Measurements from ENCODE around the gene ACSM4. TPM values are rescaled to one million over a fixed set of nuclear protein-coding genes. Genes with fewer than 3 reads are reported as not detected.

The ACSM4 gene
- total and polyA plus RNA-seq, 9 donors = not detected

DNA sequence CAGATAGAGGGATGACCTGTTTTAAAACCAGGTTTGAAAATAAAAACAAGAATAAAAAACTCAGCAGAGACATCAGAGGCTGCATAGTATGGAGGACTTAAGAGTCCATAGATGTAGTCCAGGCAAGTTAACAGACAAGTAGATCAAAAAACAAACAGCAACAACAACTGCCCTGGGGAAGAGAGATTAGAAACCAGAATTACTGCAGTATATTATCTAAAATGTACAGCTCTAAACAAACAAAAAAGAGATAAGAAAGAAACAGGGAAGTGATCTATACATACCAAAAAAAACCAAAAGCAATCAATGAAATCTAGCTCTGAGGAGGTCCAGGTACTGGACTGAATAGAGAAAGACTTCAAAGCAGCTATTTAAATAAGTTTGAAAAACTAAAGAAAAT, 48.8 kb downstream of the ACSM4 start:
- Histone ChIP-seq H3K4me1 (ENCODE audit: insufficient read depth) (no peaks in the 10 kb centered on the region), H3K27ac (no peak overlapping the region), H3K9me3 (no peaks in the 10 kb centered on the region), H3K27me3 (peaks cover 4% of the 10 kb centered on the region), H3K36me3 (no peaks in the 10 kb centered on the region), H3K4me3 (no peak overlapping the region)
- intact Hi-C loops (cut with DNase I) = no loop called here
- no peak for DNase-seq
- TF ChIP-seq, protein P1, sequence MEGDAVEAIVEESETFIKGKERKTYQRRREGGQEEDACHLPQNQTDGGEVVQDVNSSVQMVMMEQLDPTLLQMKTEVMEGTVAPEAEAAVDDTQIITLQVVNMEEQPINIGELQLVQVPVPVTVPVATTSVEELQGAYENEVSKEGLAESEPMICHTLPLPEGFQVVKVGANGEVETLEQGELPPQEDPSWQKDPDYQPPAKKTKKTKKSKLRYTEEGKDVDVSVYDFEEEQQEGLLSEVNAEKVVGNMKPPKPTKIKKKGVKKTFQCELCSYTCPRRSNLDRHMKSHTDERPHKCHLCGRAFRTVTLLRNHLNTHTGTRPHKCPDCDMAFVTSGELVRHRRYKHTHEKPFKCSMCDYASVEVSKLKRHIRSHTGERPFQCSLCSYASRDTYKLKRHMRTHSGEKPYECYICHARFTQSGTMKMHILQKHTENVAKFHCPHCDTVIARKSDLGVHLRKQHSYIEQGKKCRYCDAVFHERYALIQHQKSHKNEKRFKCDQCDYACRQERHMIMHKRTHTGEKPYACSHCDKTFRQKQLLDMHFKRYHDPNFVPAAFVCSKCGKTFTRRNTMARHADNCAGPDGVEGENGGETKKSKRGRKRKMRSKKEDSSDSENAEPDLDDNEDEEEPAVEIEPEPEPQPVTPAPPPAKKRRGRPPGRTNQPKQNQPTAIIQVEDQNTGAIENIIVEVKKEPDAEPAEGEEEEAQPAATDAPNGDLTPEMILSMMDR (IDR thresholded peaks at IDR 0.05) = no peak
- TF ChIP-seq POLR2A (IDR thresholded peaks at IDR 0.05) = no peak
- no peak for TF ChIP-seq EP300 (IDR thresholded peaks at IDR 0.05)

DNA sequence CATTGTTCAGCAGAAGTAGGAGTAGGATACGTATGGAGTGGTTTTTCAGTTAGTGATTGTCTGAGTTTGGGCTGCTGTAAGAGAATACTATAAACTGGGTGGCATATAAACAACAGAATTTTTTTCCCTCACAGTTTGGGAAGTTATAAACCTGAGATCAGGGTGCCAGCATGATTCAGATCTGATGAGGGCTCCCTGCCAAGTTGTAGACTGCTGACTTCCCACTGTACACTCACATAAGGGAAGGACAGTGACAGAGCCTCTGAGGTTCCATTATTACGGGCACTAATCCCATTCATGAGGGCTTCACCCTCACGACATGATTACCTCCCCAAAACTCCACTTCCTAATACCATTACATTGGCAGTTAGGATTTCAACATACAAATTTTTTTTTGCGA, 50.7 kb downstream of the ACSM4 start:
- H3K9me3 ChIP-seq = no peaks in the 10 kb centered on the region
- no peak overlapping the region for H3K27ac ChIP-seq
- DNase-seq = no peak
- 76 to 82% (median 77%) methylated on average over 4 of the region's 4 CpGs for WGBS, 3 donors
- peaks cover 4% of the 10 kb centered on the region for H3K27me3 ChIP-seq
- H3K4me1 ChIP-seq (ENCODE audit: insufficient read depth) = no peaks in the 10 kb centered on the region
- intact Hi-C loops (cut with DNase I) = no loop called here
- no peaks in the 10 kb centered on the region for H3K36me3 ChIP-seq
- TF ChIP-seq, protein P1 (IDR thresholded peaks at IDR 0.05) = no peak
- TF ChIP-seq EP300 (IDR thresholded peaks at IDR 0.05) (no peak), POLR2A (IDR thresholded peaks at IDR 0.05) (no peak)
- H3K4me3 ChIP-seq = no peak overlapping the region

DNA sequence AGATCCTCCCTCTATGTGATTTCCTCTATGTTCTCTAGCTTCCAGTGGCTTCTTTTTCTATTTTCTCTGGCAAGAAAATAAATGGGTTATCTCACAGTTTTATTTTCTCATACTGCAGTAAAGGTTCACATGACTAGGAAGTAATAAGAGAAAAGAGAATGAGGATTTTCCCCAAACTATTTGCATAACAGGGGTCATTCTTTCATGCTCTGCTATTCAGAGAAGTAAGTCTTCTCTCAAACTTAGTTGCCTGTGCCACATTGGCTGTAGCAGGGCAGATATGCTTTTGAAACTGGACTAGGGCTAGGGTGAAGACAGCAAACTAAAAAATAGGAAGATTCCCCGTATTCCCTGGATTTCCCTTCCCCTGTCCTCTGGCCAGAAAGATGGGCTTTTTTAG, 57.4 kb downstream of the ACSM4 start:
- H3K9me3 ChIP-seq = no peaks in the 10 kb centered on the region
- H3K4me1 ChIP-seq (ENCODE audit: insufficient read depth) = no peaks in the 10 kb centered on the region
- no peaks in the 10 kb centered on the region for H3K27me3 ChIP-seq
- WGBS, 3 donors = 78 to 86% (median 82%) methylated on average over 1 of the region's 1 CpG
- no peak overlapping the region for H3K4me3 ChIP-seq
- no peak overlapping the region for H3K27ac ChIP-seq
- no peak for TF ChIP-seq EP300 (IDR thresholded peaks at IDR 0.05)
- TF ChIP-seq POLR2A (IDR thresholded peaks at IDR 0.05) = no peak
- no peak for DNase-seq
- no peaks in the 10 kb centered on the region for H3K36me3 ChIP-seq
- intact Hi-C loops (cut with DNase I) = no loop called here

DNA sequence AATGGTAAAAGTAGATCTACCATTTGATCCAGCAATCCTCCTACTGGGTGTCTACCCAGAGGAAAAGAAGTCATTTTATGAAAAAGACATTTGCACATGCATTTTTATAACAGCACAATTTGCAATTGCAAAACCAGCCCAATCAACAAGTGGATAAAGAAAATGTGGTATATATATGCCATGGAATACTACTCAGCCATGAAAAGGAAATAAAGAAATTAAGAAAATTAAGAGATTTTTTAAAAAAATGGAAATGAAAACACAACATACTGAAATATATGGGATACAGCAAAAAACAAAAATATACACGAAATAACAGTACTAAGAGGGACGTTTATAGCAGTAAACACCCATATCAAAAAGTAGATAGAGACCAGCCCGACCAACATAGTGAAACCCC, 58.9 kb downstream of the ACSM4 start:
- Histone ChIP-seq H3K4me1 (ENCODE audit: insufficient read depth) (no peaks in the 10 kb centered on the region), H3K27me3 (no peaks in the 10 kb centered on the region), H3K4me3 (no peak overlapping the region), H3K9me3 (no peaks in the 10 kb centered on the region), H3K36me3 (no peaks in the 10 kb centered on the region), H3K27ac (no peak overlapping the region)
- WGBS, 3 donors = 71 to 79% (median 76%) methylated on average over 3 of the region's 3 CpGs
- no peak for DNase-seq
- no peak for TF ChIP-seq POLR2A (IDR thresholded peaks at IDR 0.05)
- TF ChIP-seq, protein P1 (IDR thresholded peaks at IDR 0.05) = no peak
- no peak for TF ChIP-seq EP300 (IDR thresholded peaks at IDR 0.05)
- intact Hi-C loops (cut with DNase I) = no loop called here

DNA sequence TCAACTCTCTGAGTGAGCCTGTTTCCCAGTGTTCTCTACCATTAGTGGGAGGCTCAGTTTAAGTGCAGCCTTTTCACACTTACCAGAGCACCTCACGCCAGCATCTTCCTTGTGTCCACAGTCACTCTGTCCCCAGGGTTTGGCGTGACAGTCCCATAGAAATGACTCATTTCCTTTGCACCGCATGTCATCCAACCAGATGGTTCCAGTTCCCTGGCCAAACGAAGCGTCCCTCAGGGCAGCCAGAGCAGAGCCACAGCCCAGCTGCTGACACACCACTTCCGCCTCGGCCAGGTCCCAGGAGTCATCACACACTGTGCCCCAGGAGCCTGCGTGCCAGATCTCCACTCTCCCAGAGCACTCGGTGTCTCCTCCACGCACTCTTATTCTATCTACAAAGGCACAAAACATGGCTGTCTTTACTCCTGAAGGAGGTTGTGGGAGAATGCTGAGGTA, 65.4 kb downstream of the ACSM4 start:
- 72 to 82% (median 79%) methylated on average over 10 of the region's 10 CpGs for WGBS, 3 donors
- no peak overlapping the region for H3K27ac ChIP-seq

More for the DNA sequence above, 65.4 kb downstream of the ACSM4 start:
- Histone ChIP-seq H3K36me3 (no peaks in the 10 kb centered on the region), H3K4me3 (no peak overlapping the region), H3K4me1 (ENCODE audit: insufficient read depth) (no peaks in the 10 kb centered on the region), H3K9me3 (no peaks in the 10 kb centered on the region), H3K27me3 (no peaks in the 10 kb centered on the region)
- no peak for TF ChIP-seq POLR2A (IDR thresholded peaks at IDR 0.05)
- TF ChIP-seq, protein P1 (IDR thresholded peaks at IDR 0.05) = no peak
- TF ChIP-seq EP300 (IDR thresholded peaks at IDR 0.05) = no peak
- DNase-seq = no peak
- intact Hi-C loops (cut with DNase I) = no loop called here
